Spleen (tissue), 7 donors: Measurements from ENCODE around the gene PSD2.

Experiments used
- CTCF ChIP-seq, 11 experiments: fragments of 200-600 bp in 7 of 11; fragments of 450-650 bp in 4 of 11; sonication (generic) in 4 of 11; IDR thresholded peaks in 8 of 11; conservative IDR thresholded peaks in 3 of 11; 1 replicate in 7 of 11; 2 replicates in 4 of 11; pipeline versions ENCODE4 v1.4.0 to v1.8.0; 2016 to 2021; ENCODE audit warnings: antibody characterized with exemption in 11 of 11, inconsistent platforms in 4 of 11, mild to moderate bottlenecking in 1 of 11
- POLR2AphosphoS5 ChIP-seq, 3 donors: sonication (generic); formaldehyde crosslinking; IDR thresholded peaks; one replicate each; pipeline ENCODE4 v1.5.1; 2017; ENCODE audit warnings: antibody characterized with exemption in 3 of 3
- donor health status: DM: no; HTN: no; CAD: no; lungs with moderate emphysema.
- donor health status: DM: no; HTN: no; CAD: no.
- donor health status: DM: no; HTN: no; CAD: no.

GRCh38 chr5:139769477-139769876 lies 26.1 kb upstream of the PSD2 start:
- TF ChIP-seq CTCF (IDR thresholded peaks at IDR 0.05 in 8 of 11, conservative IDR thresholded peaks at IDR 0.05 in 3 of 11) (no peak), POLR2AphosphoS5 (IDR thresholded peaks at IDR 0.05) (no peak)
